GM18520 (cell line): ENCODE results near the gene SCAP.

Experiments
- ATAC-seq: cut with Tn5 transposase; IDR thresholded peaks from one replicate; pipeline ENCODE4 v1.9.1; 2021; ENCODE audit not compliant: unreplicated experiment

The SCAP gene

DNA sequence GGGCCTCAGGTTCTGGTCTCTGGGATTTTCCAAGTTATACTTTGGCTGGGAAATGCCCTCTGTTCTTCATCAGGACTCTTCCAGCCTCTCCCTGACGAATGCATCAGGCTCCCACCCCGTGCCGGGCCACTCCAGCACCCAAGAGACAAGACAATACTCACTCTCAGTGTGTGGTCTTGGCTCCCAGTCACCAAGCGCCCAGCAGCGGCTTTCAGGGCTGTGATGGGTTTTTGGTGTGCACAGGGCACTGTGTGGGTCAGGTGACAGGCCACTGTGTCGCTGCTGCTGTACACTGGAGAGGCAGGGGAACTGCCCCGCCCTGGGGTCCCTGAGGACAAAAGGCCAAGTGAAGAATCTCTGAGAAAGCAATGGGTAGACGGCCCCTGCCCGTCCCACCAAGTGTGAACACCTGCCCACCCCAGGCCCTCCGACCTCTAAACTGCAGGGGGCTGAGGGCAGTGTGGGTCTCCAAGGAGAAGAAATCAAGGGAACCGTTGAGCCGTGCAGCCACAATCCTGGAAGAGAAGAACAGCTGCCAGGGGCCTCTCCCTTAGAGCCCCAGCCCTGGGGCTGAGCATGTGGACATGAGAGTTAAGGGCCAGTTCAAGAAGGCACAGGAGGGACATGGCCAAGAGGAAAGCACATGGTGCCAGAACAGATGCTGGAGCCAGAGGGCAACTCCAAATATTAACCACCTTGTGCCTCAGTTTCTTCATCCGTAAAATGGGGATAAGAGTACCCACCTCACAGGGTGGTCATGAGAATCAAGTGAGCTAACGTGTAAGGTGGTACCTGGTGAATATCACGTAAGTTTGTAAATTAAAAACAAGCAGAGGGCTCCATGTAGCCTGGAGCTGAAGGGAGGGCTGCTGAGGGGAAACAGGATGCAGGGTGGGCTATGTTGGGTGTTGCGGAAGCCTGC is 60.8 kb downstream of the SCAP start:
- no peak for ATAC-seq

DNA sequence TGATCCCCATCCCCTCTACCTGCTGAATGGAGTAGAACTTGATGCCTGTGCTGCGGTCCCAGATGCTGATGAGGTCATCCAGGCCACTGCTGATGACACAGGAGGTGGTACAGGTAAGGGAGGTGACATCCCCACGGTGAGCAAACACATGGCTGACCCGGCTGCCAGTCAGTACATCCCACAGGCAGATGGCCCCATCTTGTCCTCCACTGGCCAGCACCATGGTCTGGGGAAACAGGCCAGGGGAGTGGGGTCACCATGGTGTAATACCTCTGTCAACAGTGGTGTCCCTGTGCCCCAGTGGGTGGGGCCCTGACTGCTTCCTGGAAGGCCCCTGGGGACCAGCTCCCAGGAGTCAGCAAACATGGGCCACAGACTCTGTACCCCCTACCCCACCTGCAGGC is 61.6 kb downstream of the SCAP start:
- ATAC-seq = no peak

GRCh38 chr3:47413751-47414150 is 62.0 kb downstream of the SCAP start:
- no peak for ATAC-seq

DNA sequence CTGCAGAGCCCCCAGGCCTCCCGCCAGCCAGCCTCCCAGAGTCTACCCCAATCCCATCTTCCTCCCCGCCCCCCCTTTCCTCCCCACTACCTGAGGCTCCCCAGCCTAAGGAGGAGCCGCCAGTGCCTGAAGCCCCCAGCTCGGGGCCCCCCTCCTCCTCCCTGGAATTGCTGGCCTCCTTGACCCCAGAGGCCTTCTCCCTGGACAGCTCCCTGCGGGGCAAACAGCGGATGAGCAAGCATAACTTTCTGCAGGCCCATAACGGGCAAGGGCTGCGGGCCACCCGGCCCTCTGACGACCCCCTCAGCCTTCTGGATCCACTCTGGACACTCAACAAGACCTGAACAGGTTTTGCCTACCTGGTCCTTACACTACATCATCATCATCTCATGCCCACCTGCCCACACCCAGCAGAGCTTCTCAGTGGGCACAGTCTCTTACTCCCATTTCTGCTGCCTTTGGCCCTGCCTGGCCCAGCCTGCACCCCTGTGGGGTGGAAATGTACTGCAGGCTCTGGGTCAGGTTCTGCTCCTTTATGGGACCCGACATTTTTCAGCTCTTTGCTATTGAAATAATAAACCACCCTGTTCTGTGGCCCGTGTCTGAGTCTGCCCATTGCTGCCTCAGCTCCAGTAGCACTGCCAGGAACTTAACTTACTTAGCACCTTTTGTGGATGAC is 62.8 kb downstream of the SCAP start:
- no peak for ATAC-seq

DNA sequence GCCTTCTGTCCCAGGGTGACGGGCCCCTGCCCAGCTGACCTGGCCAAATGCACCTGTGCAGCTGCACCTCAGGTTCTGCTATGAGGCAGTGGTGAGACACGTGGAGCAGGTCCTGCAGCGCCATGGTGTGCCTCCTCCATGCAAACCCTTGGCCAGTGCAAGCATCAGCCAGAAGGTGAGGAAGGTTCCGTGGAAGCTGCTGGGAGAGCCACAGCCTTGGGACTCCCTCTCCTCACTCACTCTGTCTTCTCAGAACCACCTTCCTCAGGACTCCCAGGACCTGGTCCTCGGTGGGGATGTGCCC is 63.3 kb downstream of the SCAP start:
- no peak for ATAC-seq

GRCh38 chr3:47411696-47412452 is 63.9 kb downstream of the SCAP start:
- no peak for ATAC-seq

DNA sequence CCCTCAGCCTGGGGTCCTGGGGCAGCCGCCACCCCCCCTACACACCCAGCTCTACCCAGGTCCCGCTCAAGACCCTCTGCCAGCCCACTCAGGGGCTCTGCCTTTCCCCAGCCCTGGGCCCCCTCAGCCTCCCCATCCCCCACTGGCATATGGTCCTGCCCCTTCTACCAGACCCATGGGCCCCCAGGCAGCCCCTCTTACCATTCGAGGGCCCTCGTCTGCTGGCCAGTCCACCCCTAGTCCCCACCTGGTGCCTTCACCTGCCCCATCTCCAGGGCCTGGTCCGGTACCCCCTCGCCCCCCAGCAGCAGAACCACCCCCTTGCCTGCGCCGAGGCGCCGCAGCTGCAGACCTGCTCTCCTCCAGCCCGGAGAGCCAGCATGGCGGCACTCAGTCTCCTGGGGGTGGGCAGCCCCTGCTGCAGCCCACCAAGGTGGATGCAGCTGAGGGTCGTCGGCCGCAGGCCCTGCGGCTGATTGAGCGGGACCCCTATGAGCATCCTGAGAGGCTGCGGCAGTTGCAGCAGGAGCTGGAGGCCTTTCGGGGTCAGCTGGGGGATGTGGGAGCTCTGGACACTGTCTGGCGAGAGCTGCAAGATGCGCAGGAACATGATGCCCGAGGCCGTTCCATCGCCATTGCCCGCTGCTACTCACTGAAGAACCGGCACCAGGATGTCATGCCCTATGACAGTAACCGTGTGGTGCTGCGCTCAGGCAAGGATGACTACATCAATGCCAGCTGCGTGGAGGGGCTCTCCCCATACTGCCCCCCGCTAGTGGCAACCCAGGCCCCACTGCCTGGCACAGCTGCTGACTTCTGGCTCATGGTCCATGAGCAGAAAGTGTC is 64.7 kb downstream of the SCAP start:
- no peak for ATAC-seq

DNA sequence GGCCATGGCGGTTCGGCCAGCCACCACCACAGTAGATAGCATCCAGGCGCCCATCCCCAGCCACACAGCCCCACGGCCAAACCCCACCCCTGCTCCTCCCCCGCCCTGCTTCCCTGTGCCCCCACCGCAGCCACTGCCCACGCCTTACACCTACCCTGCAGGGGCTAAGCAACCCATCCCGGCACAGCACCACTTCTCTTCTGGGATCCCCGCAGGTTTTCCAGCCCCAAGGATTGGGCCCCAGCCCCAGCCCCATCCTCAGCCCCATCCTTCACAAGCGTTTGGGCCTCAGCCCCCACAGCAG is 65.4 kb downstream of the SCAP start:
- ATAC-seq = no peak

DNA sequence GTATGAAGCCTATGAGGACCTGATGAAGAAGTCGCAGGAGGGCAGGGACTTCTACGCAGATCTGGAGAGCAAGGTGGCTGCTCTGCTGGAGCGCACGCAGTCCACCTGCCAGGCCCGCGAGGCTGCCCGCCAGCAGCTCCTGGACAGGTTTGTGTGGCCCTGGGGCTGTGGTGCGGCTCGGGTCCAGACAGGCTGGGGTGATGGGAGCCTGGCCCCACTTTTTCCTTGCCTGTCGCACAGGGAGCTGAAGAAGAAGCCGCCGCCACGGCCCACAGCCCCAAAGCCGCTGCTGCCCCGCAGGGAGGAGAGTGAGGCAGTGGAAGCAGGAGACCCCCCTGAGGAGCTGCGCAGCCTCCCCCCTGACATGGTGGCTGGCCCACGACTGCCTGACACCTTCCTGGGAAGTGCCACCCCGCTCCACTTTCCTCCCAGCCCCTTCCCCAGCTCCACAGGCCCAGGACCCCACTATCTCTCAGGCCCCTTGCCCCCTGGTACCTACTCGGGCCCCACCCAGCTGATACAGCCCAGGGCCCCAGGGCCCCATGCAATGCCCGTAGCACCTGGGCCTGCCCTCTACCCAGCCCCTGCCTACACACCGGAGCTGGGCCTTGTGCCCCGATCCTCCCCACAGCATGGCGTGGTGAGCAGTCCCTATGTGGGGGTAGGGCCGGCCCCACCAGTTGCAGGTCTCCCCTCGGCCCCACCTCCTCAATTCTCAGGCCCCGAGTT is 65.9 kb downstream of the SCAP start:
- no peak for ATAC-seq

GRCh38 chr3:47409284-47409683 is 66.5 kb downstream of the SCAP start:
- ATAC-seq = no peak

- no peak for ATAC-seq
Measured at GRCh38 chr3:47408839-47409229, 66.9 kb downstream of the SCAP start.

DNA sequence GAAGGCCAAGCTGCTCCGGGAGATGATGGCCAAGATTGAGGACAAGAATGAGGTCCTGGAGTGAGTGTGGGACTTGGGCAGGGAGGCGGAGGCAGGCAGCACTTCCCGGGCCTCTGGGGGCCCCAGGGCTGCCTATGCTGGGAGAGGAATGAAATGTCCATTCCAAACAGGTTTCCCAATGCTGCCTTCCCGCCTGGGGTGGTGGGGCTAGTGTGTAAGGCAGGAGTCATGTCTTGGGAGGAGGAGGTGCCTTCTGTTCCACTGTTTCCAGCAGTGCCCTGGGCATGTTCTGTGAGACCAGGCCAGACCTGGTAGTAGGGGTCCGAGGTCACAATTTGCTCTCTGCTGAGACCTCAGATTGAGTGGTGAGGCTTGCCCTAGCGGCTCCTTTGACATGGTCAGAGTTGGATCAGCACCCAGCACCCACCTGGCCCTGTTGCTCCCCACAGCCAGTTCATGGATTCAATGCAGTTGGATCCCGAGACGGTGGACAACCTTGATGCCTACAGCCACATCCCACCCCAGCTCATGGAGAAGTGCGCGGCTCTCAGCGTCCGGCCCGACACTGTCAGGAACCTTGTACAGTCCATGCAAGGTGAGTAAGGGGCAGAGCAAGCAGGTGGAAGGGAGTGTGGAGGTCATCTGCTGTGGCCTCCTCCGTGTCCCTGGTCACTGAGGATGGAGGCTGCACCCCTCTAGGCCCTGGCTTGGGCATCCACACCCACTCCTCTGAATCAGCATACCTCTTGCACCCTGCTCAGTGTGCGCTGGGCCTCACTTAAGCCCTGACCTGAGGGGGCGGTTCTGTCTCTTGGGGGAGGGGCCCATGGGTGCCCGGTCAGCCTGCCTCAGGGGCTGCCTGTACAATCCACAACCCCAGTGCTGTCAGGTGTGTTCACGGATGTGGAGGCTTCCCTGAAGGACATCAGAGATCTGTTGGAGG is 67.6 kb downstream of the SCAP start:
- ATAC-seq = no peak

- no peak for ATAC-seq
Measured at GRCh38 chr3:47407237-47407636, 68.5 kb downstream of the SCAP start.

DNA sequence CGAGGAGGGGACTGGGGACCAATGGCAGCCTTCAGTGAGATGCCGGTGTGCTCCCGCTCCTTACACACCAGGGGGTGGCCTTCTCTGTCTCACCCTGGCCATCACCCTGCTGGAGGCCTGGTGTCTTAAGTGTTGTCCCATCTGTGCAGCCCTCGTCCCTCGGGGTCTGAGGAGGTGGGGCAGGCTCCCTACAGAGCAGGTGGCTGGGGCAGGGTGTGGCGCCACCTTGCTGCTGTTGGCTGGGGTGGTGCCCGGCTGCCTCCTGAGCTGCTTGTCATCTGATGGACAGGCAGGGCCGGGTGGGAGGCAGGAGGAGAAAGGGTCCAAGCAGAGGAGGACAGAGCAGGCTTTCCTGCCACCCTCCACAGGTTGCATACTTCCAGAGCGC is 69.0 kb downstream of the SCAP start:
- no peak for ATAC-seq

DNA sequence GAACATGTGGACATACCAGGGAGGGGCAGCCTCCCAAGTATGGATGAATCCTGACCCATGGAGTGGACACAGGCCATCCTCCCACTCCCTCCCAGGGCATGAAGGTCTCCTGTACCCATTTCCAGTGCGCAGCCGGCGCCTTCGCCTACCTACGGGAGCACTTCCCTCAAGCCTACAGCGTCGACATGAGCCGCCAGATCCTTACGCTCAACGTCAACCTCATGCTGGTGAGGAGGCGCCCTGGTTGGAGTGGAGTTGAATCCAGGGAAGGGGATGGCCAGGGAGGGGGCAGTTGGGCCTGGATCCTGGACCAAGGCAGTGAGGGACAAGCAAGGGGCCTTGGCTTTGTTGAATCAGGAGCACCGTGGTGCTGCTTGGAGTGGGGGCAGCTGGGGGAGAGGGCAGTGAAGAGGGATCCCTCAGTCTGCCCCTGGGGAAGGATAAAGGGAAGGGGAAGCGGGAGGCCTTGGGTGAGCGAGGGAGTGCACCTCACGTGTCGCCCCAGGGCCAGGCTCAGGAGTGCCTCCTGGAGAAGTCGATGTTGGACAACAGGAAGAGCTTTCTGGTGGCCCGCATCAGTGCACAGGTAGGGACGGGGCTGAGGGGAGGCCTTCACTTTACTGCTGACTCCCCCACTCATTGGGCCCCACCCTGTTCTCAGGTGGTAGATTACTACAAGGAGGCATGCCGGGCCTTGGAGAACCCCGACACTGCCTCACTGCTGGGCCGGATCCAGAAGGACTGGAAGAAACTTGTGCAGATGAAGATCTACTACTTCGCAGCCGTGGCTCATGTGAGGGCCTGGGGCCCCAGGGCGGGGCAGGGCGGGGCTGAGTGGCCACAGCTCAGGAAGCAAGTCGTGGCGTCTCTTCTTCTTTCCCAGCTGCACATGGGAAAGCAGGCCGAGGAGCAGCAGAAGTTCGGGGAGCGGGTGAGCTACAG is 69.7 kb downstream of the SCAP start:
- no peak for ATAC-seq

DNA sequence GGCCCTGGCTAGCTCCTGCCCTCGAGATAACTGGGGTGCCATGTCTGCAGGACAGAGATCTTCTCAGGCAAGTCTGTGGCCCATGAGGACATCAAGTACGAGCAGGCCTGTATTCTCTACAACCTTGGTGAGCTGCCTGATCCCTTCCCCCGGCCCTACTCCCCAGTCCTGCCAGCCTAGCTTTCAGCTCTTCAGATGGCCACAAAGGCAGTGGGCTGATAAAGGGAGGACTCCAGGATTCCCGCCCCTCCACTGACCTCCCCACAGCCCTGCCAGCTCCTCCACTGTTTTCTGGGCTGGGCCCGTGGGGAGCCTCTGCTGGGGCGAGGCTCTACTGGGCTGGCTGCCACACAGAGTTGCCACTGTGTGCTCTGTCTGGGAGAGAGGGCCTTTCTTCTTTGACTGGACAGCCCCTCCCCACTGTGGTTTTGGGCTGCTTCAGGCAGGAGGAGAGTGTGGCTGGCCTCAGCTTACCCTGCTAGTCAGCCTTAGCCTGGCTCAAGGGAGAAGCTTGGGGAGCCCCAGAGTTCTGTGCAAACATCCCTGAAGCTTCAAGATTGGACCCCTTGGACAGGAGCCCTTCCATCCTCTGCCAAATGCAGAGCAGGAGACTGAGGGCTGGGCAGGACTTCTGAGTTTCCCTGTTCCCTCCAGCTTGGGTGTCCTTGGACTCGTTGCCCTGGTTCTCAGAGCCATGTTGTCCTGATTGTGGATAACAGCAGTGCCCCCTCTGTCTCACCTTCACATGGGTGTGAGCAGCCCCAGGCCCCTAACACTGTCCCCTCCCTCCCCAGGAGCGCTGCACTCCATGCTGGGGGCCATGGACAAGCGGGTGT is 70.6 kb downstream of the SCAP start:
- ATAC-seq = no peak

GRCh38 chr3:47404431-47404876 is 71.3 kb downstream of the SCAP start:
- no peak for ATAC-seq
